Activated T-cell treated with anti-CD3 and anti-CD28 coated beads for 24 hours (primary cell): Measurements from ENCODE around the gene R3HCC1L.

Experiments
- DNase-seq: peaks from one replicate; pipeline ENCODE4 v3.0.0-alpha.2; 2020; ENCODE audit warnings: low read depth

The R3HCC1L gene

GRCh38 chr10:98235846-98236245, 101.4 kb downstream of the R3HCC1L start:
- DNase-seq: no peak

GRCh38 chr10:98236862-98237261, 102.4 kb downstream of the R3HCC1L start:
- DNase-seq: no peak

GRCh38 chr10:98238391-98238790, 103.9 kb downstream of the R3HCC1L start:
- DNase-seq: no peak

- no peak for DNase-seq
Observed at GRCh38 chr10:98240524-98240923, 106.1 kb downstream of the R3HCC1L start.

- no peak for DNase-seq
Observed at GRCh38 chr10:98242823-98243222, 108.4 kb downstream of the R3HCC1L start.

GRCh38 chr10:98244141-98244540, 109.7 kb downstream of the R3HCC1L start:
- no peak for DNase-seq

GRCh38 chr10:98244586-98244985, 110.1 kb downstream of the R3HCC1L start:
- no peak for DNase-seq

GRCh38 chr10:98246911-98247805, 112.7 kb downstream of the R3HCC1L start:
- DNase-seq: no peak

GRCh38 chr10:98248018-98248417, 113.6 kb downstream of the R3HCC1L start:
- DNase-seq: no peak

GRCh38 chr10:98249134-98249533, 114.7 kb downstream of the R3HCC1L start:
- DNase-seq: no peak

- no peak for DNase-seq
Observed at GRCh38 chr10:98251399-98251798, 116.9 kb downstream of the R3HCC1L start.

- DNase-seq: no peak
Observed at GRCh38 chr10:98252464-98252863, 118.0 kb downstream of the R3HCC1L start.

GRCh38 chr10:98253499-98253898, 119.0 kb downstream of the R3HCC1L start:
- no peak for DNase-seq

GRCh38 chr10:98254234-98254974, 119.9 kb downstream of the R3HCC1L start:
- no peak for DNase-seq

- no peak for DNase-seq
Observed at GRCh38 chr10:98255146-98255877, 120.9 kb downstream of the R3HCC1L start.

- no peak for DNase-seq
Observed at GRCh38 chr10:98256692-98257091, 122.2 kb downstream of the R3HCC1L start.

GRCh38 chr10:98257198-98257597, 122.7 kb downstream of the R3HCC1L start:
- no peak for DNase-seq

- DNase-seq: no peak
Observed at GRCh38 chr10:98257961-98258360, 123.5 kb downstream of the R3HCC1L start.

GRCh38 chr10:98258683-98259454, 124.4 kb downstream of the R3HCC1L start:
- no peak for DNase-seq

GRCh38 chr10:98259606-98260315, 125.3 kb downstream of the R3HCC1L start:
- DNase-seq: no peak

GRCh38 chr10:98260350-98260749, 125.9 kb downstream of the R3HCC1L start:
- no peak for DNase-seq
